GM12864 (cell line): ENCODE results near the gene MALRD1.

ENCODE experiments used
- DNase-seq: peaks from one replicate; pipeline ENCODE4 v3.0.0-alpha.2; 2011; ENCODE audit warnings: low read depth
- H3K4me3 ChIP-seq: 2 replicates; pipeline ENCODE4 v1.5.1; 2011; ENCODE audit warnings: mild to moderate bottlenecking, low read depth, low read length, control low read depth
- TF ChIP-seq, protein P1 (sequence below): IDR thresholded peaks from 2 replicates; pipeline ENCODE4 v1.5.1; 2011; ENCODE audit warnings: low read depth, mild to moderate bottlenecking, moderate library complexity, low read length, control low read depth, inconsistent platforms; ENCODE audit errors: missing control alignments

Gene MALRD1

DNA sequence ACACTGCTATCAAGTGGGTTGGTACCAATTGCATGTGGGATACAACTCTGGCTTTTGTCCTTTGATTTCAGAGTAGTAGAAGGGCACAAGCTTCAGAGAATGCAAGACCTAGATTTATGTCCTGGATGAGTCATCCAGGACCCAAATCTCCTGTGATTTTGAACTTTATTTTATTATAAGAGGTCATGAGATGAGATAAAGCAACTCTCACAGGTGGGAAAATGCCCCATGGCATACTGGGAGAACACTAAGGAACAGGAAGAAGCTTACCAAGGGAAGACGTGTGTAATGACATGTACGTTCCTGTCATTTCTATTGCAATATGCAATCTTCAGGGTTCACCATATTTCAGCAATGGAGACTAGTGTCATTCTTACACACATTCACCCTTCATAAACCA, 966 bp downstream of the MALRD1 start:
- no peak overlapping the region for H3K4me3 ChIP-seq
- TF ChIP-seq, protein P1, sequence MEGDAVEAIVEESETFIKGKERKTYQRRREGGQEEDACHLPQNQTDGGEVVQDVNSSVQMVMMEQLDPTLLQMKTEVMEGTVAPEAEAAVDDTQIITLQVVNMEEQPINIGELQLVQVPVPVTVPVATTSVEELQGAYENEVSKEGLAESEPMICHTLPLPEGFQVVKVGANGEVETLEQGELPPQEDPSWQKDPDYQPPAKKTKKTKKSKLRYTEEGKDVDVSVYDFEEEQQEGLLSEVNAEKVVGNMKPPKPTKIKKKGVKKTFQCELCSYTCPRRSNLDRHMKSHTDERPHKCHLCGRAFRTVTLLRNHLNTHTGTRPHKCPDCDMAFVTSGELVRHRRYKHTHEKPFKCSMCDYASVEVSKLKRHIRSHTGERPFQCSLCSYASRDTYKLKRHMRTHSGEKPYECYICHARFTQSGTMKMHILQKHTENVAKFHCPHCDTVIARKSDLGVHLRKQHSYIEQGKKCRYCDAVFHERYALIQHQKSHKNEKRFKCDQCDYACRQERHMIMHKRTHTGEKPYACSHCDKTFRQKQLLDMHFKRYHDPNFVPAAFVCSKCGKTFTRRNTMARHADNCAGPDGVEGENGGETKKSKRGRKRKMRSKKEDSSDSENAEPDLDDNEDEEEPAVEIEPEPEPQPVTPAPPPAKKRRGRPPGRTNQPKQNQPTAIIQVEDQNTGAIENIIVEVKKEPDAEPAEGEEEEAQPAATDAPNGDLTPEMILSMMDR: no peak
- DNase-seq: no peak

DNA sequence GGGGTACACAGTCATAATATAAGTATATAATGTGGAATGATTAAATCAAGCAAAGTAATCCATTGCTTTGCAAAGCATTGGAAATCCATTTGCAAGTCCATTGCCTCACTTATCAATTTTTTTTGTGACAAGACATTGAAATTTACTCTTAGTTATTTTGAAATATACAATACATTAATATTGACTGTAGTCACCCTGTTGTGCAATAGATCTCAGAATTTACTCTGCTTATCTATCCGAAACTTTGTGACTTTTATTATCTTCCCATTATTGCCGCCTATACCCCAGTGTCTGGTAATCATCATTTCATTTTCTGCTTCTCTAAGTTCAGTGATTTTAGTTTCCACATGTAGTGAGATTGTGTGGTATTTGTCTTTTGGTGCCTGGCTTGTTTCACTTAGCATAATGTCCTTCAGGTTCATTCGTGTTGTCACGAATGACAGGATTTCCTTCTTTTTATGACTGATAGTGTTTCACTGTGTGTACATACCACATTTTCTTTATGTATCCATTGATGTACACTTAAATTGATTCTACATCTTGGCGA, 5.8 kb downstream of the MALRD1 start:
- no peak for DNase-seq
- H3K4me3 ChIP-seq: no peak overlapping the region
- TF ChIP-seq, protein P1: no peak

DNA sequence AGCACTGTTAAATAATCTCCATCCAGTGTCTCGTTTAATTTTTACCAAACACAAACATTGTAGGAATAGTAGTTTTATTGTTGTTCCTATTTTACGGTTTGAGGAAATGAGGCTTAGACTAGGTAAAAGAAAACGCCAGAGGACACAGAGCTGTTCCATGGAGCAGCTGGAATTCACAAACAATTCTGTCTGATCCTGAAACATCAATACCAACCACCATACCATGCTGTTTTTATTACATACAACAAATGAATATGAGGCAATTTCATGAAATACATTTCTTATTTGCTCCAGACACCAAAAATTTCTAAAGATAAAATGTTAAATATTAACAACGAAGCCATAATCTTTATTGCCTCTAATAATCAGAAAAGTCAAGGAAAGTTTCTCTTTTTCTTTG, 9.4 kb downstream of the MALRD1 start:
- no peak for DNase-seq
- H3K4me3 ChIP-seq: no peak overlapping the region
- TF ChIP-seq, protein P1: no peak

GRCh38 chr10:19063986-19064385, 15.4 kb downstream of the MALRD1 start:
- DNase-seq: no peak
- no peak overlapping the region for H3K4me3 ChIP-seq
- TF ChIP-seq, protein P1: no peak

GRCh38 chr10:19071946-19072345, 23.3 kb downstream of the MALRD1 start:
- no peak overlapping the region for H3K4me3 ChIP-seq
- TF ChIP-seq, protein P1: no peak
- no peak for DNase-seq

DNA sequence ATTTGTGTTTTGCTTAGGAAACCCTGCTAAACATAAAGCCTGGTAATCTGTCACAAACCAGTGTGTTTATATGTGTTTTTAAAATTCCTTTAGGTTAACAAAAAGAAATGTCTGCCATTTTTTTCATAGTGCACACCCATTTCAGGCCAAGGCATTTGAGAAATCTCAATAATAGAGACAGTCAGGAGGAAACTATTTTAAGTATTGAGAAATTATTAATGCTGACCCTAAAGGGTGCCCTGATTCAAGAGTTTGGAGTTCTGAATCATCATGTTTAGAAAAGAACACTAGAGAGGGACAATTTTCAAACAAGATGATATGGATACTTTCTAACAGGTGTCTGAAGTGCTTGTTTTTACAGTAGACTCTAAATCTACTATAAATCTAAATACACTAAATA, 28.7 kb downstream of the MALRD1 start:
- H3K4me3 ChIP-seq: no peak overlapping the region
- TF ChIP-seq, protein P1: no peak
- DNase-seq: no peak

GRCh38 chr10:19096501-19097073, 48.0 kb downstream of the MALRD1 start:
- no peak overlapping the region for H3K4me3 ChIP-seq
- TF ChIP-seq, protein P1: no peak
- DNase-seq: no peak
